Loucy (cell line): ENCODE data around the gene KRT74.

Experiments used
- H2AFZ ChIP-seq: fragments of 200-600 bp; sonication (generic); 2 replicates; pipeline ENCODE4 v1.6.0; 2016; ENCODE audit warnings: antibody characterized with exemption, mild to moderate bottlenecking, low read length, moderate library complexity
- H3F3A ChIP-seq: fragments of 200-600 bp; 2 replicates; pipeline ENCODE4 v1.6.0; 2016; ENCODE audit warnings: antibody characterized with exemption, low read depth, mild to moderate bottlenecking
- H3K27me3 ChIP-seq: fragments of 200-600 bp; sonication (generic); 2 replicates; pipeline ENCODE4 v1.6.1; 2014; ENCODE audit warnings: low read length, mild to moderate bottlenecking; ENCODE audit not compliant: insufficient read depth, poor library complexity, severe bottlenecking
- H3K36me3 ChIP-seq: fragments of 200-600 bp; sonication (generic); 2 replicates; pipeline ENCODE4 v1.6.1; 2016; ENCODE audit warnings: low read length; ENCODE audit not compliant: insufficient read depth
- H3K4me1 ChIP-seq: fragments of 200-600 bp; sonication (generic); 2 replicates; pipeline ENCODE4 v1.5.1; 2014; ENCODE audit warnings: low read length, mild to moderate bottlenecking; ENCODE audit not compliant: insufficient read depth, poor library complexity, severe bottlenecking
- H3K4me2 ChIP-seq: fragments of 200-600 bp; sonication (generic); 2 replicates; pipeline ENCODE4 v1.6.0; 2014; ENCODE audit warnings: antibody characterized with exemption, low read length, low read depth, mild to moderate bottlenecking; ENCODE audit not compliant: poor library complexity, severe bottlenecking
- H3K4me3 ChIP-seq: fragments of 200-600 bp; sonication (generic); 2 replicates; pipeline ENCODE4 v1.5.1; 2014; ENCODE audit warnings: low read length, mild to moderate bottlenecking, mixed read lengths; ENCODE audit not compliant: poor library complexity, severe bottlenecking
- H3K79me2 ChIP-seq: fragments of 200-600 bp; sonication (generic); 2 replicates; pipeline ENCODE4 v1.6.1; 2014; ENCODE audit warnings: low read length; ENCODE audit not compliant: insufficient read depth
- H3K9ac ChIP-seq: fragments of 200-600 bp; sonication (generic); 2 replicates; pipeline ENCODE4 v1.6.0; 2014; ENCODE audit warnings: mild to moderate bottlenecking, low read depth, low read length, moderate library complexity; ENCODE audit not compliant: poor library complexity, severe bottlenecking
- H3K9me2 ChIP-seq: fragments of 200-600 bp; sonication (generic); replicated peaks from 2 replicates; pipeline ENCODE4 v1.6.1; 2016; ENCODE audit warnings: low read depth, low read length, mixed read lengths
- H3K9me3 ChIP-seq: fragments of 200-600 bp; sonication (generic); 2 replicates; pipeline ENCODE4 v1.6.1; 2014; ENCODE audit warnings: mild to moderate bottlenecking, antibody characterized with exemption, low read length, low read depth; ENCODE audit not compliant: insufficient read depth
- H4K20me1 ChIP-seq: fragments of 200-600 bp; sonication (generic); 2 replicates; pipeline ENCODE4 v1.6.0; 2014; ENCODE audit warnings: antibody characterized with exemption, low read length, mild to moderate bottlenecking; ENCODE audit not compliant: insufficient read depth, poor library complexity, severe bottlenecking
- EZH2phosphoT487 ChIP-seq: fragments of 200-600 bp; IDR thresholded peaks from 2 replicates; pipeline ENCODE4 v1.6.1; 2018; ENCODE audit warnings: antibody characterized with exemption, mild to moderate bottlenecking, moderate library complexity, borderline replicate concordance
- TF ChIP-seq, protein P1 (sequence below): fragments of 200-600 bp; sonication (generic); conservative IDR thresholded peaks from 2 replicates; pipeline ENCODE4 v1.5.1; 2014; ENCODE audit warnings: mild to moderate bottlenecking, antibody characterized with exemption, low read length

KRT74 gene

DNA sequence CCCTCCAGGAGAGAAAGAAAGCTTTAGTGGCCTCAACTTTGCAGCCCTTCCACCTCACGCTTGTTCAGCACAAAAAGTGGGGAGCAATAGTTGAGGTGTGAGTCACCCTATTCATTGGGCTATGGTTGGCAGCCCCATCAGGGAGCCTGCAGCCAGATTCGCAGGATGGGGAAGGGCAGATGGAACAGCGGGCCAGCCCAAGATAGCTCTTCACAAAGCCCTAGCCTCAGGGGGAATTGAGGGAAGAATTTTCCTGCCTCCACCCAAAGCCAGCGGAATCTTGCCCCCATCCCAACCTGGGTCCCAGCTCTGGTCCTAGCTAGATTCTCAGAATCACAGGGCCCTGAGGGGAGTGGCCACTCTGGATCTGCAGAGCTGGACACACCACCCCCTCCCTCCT, 49.8 kb downstream of the KRT74 start:
- Histone ChIP-seq H2AFZ (no peak overlapping the region), H3K9me3 (no peaks in the 10 kb centered on the region), H3K36me3 (no peaks in the 10 kb centered on the region), H4K20me1 (no peaks in the 10 kb centered on the region), H3K9ac (no peak overlapping the region), H3K4me3 (no peak overlapping the region), H3K9me2 (no peaks in the 10 kb centered on the region), H3K4me2 (no peak overlapping the region), H3K27me3 (no peaks in the 10 kb centered on the region), H3K4me1 (peaks cover 7% of the 10 kb centered on the region), H3F3A (no peaks in the 10 kb centered on the region), H3K79me2 (no peaks in the 10 kb centered on the region)
- TF ChIP-seq EZH2phosphoT487, result no peak
- TF ChIP-seq, protein P1, sequence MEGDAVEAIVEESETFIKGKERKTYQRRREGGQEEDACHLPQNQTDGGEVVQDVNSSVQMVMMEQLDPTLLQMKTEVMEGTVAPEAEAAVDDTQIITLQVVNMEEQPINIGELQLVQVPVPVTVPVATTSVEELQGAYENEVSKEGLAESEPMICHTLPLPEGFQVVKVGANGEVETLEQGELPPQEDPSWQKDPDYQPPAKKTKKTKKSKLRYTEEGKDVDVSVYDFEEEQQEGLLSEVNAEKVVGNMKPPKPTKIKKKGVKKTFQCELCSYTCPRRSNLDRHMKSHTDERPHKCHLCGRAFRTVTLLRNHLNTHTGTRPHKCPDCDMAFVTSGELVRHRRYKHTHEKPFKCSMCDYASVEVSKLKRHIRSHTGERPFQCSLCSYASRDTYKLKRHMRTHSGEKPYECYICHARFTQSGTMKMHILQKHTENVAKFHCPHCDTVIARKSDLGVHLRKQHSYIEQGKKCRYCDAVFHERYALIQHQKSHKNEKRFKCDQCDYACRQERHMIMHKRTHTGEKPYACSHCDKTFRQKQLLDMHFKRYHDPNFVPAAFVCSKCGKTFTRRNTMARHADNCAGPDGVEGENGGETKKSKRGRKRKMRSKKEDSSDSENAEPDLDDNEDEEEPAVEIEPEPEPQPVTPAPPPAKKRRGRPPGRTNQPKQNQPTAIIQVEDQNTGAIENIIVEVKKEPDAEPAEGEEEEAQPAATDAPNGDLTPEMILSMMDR, result no peak

DNA sequence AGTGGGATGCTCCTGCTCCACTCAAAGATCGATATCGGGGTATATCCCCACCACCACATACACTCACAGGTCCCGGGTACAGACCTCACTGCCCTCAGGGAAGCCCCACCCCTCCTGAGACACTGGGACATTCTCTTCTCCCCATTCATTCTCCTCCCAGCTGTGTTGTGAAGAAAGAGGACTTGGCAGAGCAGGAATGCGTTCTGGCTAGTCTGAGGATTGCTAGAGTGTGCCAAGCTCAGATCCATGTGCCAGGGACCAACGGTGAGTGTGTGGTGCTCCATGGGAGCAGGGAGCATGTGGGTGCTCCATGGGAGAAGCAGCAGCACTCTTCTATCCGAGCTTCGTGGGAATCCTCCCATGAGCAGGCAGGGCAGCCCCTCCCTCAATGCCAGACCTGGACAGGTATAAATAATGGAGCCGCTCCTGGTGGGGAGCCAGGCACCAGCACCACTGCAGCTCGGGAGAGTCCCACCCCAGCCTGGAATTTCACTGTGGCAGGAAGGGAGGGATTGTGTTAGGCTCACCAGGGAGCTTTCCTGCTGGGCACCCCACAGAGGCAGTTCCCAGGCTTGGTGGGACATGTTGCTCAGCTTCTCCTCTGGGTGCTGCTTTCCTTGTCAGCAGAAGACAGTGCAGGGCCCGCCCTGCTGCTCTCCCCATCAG, 51.2 kb downstream of the KRT74 start:
- peaks cover 7% of the 10 kb centered on the region for H3K4me1 ChIP-seq
- no peaks in the 10 kb centered on the region for H3K27me3 ChIP-seq
- no peaks in the 10 kb centered on the region for H3K9me3 ChIP-seq
- no peaks in the 10 kb centered on the region for H3K9me2 ChIP-seq
- H3K4me2 ChIP-seq, result no peak overlapping the region
- H3K36me3 ChIP-seq, result no peaks in the 10 kb centered on the region
- no peak for TF ChIP-seq EZH2phosphoT487
- TF ChIP-seq, protein P1, result no peak
- no peak overlapping the region for H3K4me3 ChIP-seq
- no peak overlapping the region for H3K9ac ChIP-seq
- no peaks in the 10 kb centered on the region for H4K20me1 ChIP-seq
- no peaks in the 10 kb centered on the region for H3K79me2 ChIP-seq
- H3F3A ChIP-seq, result no peaks in the 10 kb centered on the region
- H2AFZ ChIP-seq, result no peak overlapping the region

DNA sequence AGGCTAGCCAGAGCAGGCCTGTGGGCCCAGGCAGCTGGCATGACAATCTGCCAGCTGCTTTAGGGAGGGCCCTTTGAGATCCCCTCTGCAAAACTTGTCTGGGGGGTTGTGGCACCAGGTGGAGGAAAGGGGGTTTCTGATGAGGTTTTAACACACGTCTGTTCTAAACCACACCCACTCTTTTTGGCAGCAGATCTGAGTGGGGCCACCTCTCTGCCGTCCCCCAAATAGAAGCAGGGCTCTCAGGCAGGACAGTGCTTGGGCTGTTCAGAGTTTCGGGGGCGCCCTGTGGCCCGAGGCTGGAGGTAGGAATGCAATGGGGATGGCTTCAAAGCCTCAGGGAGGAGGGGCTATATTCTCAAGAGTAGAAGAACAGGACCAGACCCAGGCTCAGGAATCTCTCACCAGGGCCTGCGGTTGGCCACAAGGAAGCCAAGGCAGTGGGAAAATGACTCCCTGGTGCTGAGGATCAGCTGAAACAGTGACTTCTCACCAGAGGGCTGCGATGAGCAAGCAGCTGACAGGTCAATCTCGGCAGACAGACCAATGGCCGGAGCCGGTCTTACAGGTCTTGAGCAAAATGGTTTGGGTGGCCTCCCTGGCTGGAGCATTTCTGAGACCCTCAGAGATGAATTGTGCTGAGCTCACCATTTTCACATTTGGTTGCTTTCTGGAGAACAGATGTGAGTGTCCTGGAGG, 51.9 kb downstream of the KRT74 start:
- Histone ChIP-seq H3K4me1 (peaks cover 3% of the 10 kb centered on the region), H3K9ac (no peak overlapping the region), H3K4me2 (no peak overlapping the region), H3F3A (no peaks in the 10 kb centered on the region), H4K20me1 (no peaks in the 10 kb centered on the region), H3K36me3 (no peaks in the 10 kb centered on the region), H2AFZ (no peak overlapping the region), H3K9me2 (no peaks in the 10 kb centered on the region), H3K79me2 (no peaks in the 10 kb centered on the region), H3K4me3 (no peak overlapping the region), H3K27me3 (no peaks in the 10 kb centered on the region), H3K9me3 (no peaks in the 10 kb centered on the region)
- TF ChIP-seq EZH2phosphoT487, result no peak
- TF ChIP-seq, protein P1, result no peak
